Measurements from ENCODE around the gene CELF1. TPM values are rescaled to one million over a fixed set of nuclear protein-coding genes. Genes with fewer than 3 reads are reported as not detected.
A peak's percentile ranks its signal among the peaks of the same experiment; 100 is the strongest.
"Not testable (repeated sequence)": the region's sequence is repeated elsewhere in the genome, so short reads cannot be mapped to it uniquely, and the experiment has no call there.

Gene CELF1
- total RNA-seq, 1 donor = 128 TPM

DNA sequence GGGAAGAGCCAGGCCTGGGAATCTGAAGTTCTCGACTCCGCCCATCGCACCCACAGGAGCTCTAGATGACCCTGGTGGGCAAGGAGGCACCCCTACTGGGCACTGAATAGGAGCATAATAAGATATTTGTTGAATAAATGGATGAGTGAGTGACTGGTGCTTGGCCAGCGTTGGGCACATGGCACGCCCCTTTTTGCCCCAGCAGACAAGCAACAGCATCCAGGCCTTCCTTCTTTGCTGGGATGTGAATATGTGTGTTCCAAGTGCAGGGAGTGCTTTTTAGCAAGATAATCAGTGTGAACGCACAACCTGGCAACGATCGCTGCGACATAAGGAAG is 443 bp upstream of the CELF1 start:
- DNase-seq (ENCODE audit: low read depth) = no peak
- TF ChIP-seq, protein P1, sequence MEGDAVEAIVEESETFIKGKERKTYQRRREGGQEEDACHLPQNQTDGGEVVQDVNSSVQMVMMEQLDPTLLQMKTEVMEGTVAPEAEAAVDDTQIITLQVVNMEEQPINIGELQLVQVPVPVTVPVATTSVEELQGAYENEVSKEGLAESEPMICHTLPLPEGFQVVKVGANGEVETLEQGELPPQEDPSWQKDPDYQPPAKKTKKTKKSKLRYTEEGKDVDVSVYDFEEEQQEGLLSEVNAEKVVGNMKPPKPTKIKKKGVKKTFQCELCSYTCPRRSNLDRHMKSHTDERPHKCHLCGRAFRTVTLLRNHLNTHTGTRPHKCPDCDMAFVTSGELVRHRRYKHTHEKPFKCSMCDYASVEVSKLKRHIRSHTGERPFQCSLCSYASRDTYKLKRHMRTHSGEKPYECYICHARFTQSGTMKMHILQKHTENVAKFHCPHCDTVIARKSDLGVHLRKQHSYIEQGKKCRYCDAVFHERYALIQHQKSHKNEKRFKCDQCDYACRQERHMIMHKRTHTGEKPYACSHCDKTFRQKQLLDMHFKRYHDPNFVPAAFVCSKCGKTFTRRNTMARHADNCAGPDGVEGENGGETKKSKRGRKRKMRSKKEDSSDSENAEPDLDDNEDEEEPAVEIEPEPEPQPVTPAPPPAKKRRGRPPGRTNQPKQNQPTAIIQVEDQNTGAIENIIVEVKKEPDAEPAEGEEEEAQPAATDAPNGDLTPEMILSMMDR (IDR thresholded peaks at IDR 0.05; ENCODE audit: insufficient read depth, low read depth, low read length) = no peak

DNA sequence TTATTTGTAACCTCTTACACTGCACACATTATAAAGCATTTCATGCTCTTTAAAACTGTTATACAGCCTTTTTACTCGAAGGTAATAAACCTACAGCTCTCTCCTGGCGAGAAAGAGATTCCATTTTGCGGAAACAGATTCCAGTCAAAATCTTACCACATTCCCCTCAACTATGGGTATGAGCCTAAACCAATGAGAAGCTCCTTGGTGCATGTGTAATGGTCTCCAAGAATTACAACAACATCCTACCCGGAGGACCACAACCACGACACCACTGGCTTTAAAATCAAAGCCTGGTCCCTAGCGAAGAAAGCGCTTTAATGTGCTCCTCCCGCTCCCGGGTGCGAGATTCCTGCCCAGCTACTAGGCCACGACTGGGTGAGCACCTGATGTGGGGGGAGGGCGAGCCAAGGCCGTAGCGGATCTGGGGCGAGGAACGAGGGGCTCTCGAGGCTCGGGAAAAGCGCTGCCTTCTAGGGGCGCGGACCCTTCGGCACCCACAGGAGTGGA is 821 bp downstream of the CELF1 start:
- peak; percentile 58 for DNase-seq (ENCODE audit: low read depth)
- TF ChIP-seq, protein P1 (IDR thresholded peaks at IDR 0.05; ENCODE audit: insufficient read depth, low read depth, low read length) = no peak
- H3K4me3 ChIP-seq (ENCODE audit: low read depth, low read length) = peak overlapping the region; percentile 95

More for the DNA sequence above, 443 bp upstream of the CELF1 start:
- peak overlapping the region; percentile 54 for H3K4me3 ChIP-seq (ENCODE audit: low read depth, low read length)

DNA sequence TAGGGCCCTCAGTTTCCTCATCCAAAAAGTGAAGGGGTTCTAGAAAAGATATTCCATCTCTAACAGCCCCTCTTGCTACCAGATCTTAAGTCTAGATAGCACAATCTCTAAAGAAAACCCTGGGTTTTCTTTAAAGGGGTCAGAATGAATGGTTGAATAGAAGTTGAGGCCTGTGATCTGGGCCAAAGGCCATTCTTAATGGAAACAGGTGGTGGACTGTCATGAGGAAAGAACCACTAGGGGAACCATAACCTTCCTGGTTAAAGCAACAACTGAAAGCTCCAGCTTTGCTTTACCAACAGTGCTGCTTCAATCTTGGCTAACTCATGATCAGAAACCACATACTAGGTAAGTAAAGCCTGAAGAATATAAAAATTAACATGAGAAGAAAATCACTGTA is 1.8 kb downstream of the CELF1 start:
- TF ChIP-seq, protein P1 (IDR thresholded peaks at IDR 0.05; ENCODE audit: insufficient read depth, low read depth, low read length) = peak; percentile 43
- peak; percentile 36 for DNase-seq (ENCODE audit: low read depth)

DNA sequence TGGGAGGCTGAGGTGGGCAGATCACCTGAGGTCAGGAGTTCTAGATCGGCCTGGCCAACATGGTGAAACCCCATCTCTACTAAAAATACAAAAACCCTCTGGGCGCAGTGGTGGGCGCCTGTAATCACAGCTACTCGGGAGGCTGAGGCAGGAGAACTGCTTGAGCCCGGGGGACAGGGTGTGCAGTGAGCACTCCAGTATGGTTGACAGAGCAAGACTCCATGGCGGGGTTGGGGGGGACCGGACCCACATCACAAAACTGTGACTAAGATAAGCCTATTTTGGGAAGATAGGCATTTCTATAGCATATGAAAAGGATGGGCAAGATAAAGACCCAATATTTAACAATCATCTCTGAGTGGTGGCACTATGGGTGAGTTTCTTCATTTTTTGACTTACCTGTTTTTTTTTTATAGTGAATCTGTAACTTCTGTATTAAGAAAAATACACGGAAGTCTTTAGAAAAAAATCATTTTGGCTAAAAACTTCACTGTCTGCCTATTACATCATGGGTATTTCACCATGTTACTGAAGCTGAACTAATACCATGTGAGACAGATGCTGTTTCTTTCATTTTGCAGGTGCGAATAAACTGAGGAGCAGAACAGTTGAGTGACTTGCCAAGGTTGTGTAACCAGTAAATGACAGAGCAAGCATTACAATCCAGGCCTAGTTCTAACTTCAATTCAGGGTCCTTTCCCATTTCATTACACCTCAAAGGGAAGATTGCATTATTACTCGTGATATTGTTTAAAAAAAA is 2.5 kb downstream of the CELF1 start:
- TF ChIP-seq, protein P1 (IDR thresholded peaks at IDR 0.05; ENCODE audit: insufficient read depth, low read depth, low read length) = no peak
- no peak overlapping the region for H3K4me3 ChIP-seq (ENCODE audit: low read depth, low read length)
- peak; percentile 33 for DNase-seq (ENCODE audit: low read depth)

More for the DNA sequence above, 1.8 kb downstream of the CELF1 start:
- H3K4me3 ChIP-seq (ENCODE audit: low read depth, low read length) = peak overlapping the region; percentile 95

DNA sequence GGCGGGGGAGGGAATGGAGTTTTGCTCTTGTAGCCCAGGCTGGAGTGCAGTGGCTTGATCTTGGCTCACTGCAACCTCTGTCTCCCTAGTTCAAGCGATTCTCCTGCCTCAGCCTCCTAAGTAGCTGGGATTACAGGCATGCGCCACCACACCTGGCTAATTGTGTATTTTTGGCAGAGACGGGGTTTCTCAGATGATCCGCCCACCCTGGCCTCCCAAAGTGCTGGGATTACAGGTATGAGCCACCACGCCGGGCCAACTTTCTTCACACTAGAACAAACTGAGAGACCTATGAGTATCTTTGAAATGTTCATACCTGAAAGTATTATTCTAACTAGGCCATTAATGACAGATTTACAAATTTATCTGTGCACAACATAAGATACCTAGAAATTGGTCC is 6.7 kb downstream of the CELF1 start:
- DNase-seq (ENCODE audit: low read depth); H3K4me3 ChIP-seq (ENCODE audit: low read depth, low read length): not testable (repeated sequence)

DNA sequence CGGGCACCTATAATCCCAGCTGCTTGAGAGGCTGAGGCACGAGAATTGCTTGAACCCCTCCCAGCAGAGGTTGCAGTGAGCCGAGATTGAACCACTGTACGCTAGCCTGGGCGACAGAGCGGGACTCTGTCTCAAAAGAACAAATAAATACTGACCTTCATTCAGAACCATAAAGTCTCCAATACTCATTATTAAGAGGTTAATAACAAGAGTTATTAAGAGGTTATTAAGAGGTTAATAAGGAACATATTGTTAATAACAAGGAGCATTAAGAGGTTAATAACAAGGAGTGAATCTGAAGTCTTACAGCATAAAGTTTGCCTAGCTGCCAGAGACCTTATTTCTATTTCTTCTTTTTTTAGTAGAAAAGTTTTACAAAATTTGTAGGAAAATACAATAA is 7.6 kb downstream of the CELF1 start:
- DNase-seq (ENCODE audit: low read depth) = no peak
- H3K4me3 ChIP-seq (ENCODE audit: low read depth, low read length) = no peak overlapping the region
- TF ChIP-seq, protein P1 (IDR thresholded peaks at IDR 0.05; ENCODE audit: insufficient read depth, low read depth, low read length) = no peak

DNA sequence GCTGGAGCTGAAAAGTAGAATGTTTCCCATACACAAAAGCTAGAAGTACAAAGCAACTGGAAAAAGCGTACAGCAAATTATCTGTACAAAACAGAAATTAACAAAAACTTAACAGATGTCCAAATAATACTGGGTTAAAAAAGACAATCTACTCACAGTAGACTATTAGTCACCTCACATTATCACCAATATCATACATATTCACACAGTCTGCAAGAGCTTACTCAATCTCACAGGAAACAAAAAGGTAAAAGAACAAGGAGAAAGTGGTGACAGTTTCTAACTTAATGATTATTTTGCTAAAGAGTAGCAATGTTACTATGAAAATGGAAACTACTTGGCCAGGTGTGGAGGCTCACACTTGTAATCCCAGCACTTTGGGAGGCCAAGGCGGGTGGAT is 11.9 kb downstream of the CELF1 start:
- TF ChIP-seq, protein P1 (IDR thresholded peaks at IDR 0.05; ENCODE audit: insufficient read depth, low read depth, low read length) = no peak
- no peak for DNase-seq (ENCODE audit: low read depth)
- H3K4me3 ChIP-seq (ENCODE audit: low read depth, low read length) = no peak overlapping the region
